GM21737 (cell line): ENCODE data around the gene RIPK4.
"Not testable (repeated sequence)": the region's sequence is repeated elsewhere in the genome, so short reads cannot be mapped to it uniquely, and the experiment has no call there.

Source experiments
- ATAC-seq: cut with Tn5 transposase; IDR thresholded peaks from one replicate; pipeline ENCODE4 v1.9.1; 2021; ENCODE audit warnings: mild to moderate bottlenecking, moderate library complexity; ENCODE audit not compliant: unreplicated experiment

RIPK4 gene

GRCh38 chr21:41717573-41718330 lies 49.1 kb downstream of the RIPK4 start:
- ATAC-seq = no peak

DNA sequence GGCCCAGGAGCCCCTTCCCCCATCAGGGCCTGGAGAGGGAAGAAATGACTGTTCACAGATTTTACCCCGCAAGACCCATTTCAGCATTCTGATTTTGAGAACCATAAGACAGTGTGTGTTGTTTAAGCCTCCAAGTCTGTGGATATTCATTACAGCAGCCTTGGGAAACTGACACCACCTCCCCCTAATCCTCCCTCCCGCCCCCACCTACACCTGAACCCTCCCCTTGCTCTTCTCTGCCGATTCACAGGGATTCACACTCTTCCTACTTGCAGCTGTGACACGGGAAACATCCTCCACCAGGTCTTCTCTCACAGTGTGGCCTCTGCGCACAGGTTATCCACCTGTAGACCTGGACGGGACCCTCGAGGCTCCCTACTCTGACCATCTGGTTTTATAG lies 50.1 kb downstream of the RIPK4 start:
- ATAC-seq = no peak

DNA sequence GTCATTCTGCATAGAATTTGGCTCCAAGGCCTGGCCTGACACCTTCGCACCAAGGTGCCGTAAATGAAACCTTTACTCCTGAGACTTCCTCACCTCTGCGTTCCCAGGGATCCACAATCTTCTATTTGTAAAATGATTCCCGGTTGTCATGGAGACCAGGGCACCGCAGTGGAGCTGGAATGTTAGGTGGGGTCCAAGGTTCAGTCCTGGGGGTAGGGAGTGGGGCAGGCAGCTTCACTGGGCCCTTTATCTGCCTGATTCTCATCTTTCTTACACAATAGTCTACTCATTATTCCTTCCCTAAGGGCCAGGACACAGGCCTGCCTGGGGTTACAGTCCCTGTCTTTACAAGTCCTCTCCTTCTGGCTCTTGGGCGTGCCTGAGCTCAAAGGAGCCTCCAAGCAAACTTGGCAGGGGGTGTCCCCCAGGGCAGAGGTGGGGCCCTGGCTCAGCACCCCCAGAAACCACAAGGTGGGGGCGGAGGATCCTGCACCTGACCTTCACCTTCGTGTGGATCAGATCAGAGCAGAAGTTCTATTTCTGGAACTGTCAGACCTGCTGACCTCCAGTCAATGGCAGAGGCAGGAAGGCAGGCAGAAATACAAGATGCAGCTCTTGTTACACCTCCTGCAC lies 51.1 kb downstream of the RIPK4 start:
- ATAC-seq = no peak

- not testable (repeated sequence) for ATAC-seq
Observed at GRCh38 chr21:41714299-41714865, 52.5 kb downstream of the RIPK4 start.

GRCh38 chr21:41713495-41714281 lies 53.2 kb downstream of the RIPK4 start:
- no peak for ATAC-seq

GRCh38 chr21:41712730-41713129 lies 54.1 kb downstream of the RIPK4 start:
- no peak for ATAC-seq

GRCh38 chr21:41712201-41712600 lies 54.7 kb downstream of the RIPK4 start:
- ATAC-seq = no peak

DNA sequence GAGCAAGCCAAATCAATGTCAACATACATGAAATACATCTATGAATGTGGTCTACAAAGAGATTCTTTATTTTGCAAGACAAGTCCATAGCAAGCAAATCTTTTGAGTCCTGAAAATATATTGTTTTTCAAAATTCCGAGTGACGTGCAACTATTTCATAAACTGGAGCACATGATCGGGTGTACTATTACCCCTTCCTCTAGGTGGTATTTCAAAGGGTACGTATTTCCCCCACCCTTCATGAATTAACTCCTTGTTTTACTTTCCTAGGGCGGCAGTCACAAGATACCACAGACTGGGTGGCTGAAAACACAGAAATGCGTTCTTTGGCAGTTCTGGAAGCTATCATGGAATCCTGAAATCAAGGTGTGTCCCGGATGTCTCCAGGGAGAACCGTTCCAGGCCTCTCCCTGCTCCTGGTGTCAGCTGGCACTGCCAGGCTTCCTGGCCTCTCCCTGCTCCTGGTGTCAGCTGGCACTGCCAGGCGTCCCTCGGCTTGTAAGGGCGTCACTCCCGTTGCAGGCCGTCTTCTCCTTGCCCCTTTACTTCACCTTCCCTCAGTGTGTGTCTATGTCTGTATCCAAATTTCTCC lies 55.3 kb downstream of the RIPK4 start:
- no peak for ATAC-seq

DNA sequence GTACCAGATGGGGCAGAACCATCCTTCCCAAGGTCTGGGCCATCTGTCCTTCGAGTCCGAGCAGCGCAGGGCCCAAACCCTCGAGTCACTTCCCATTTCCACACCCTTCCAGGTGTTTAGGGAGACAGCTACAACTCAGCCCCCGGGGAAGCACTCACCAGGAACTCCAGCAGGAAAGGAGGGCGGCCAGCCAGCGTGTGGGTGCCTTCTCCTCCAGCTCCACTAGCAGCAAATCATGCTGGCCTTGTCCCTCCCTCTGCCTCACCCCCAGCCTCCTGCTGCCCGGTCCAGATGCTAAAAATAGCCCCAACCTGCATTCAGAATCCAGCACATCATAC lies 56.1 kb downstream of the RIPK4 start:
- no peak for ATAC-seq

DNA sequence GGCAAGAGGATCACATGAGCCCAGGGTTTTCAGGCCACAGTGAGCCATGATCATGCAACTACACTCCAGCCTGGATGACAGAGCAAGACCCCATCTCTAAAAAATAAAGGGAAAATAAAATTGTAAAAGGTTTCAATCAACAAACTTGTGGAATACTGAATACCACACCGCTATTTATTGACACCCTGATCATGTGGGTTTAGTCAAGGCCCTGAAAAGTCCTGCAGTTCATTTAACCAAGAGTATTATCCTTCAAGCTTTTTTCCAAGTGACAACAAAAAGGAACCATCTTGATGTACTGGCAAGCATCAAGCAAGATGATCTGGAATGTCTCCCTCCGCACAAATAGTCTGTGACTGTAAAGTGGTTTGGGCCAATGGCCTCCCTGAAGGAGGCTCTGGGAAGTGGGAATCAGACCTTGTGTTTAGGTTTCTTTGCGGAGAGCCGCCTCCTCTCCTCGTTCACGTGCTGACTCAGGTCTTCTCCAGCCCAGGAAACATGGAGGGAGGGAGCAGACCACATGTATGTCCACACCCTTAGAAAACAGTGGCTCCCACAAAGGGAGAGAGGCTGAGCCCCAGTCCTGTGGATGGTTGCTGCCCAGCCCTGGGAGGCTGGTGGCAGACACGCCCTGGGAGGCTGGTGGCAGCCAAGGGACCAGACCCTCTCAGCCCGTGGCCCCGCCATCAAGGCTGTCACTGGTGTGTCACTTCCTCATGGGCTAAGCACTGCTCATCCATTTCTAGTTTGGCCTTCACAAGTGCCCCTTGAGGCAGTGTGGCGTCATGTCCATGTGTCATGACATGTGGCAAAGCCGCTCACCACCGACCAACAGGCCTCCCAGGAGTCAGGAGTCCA lies 56.7 kb downstream of the RIPK4 start:
- ATAC-seq = no peak

DNA sequence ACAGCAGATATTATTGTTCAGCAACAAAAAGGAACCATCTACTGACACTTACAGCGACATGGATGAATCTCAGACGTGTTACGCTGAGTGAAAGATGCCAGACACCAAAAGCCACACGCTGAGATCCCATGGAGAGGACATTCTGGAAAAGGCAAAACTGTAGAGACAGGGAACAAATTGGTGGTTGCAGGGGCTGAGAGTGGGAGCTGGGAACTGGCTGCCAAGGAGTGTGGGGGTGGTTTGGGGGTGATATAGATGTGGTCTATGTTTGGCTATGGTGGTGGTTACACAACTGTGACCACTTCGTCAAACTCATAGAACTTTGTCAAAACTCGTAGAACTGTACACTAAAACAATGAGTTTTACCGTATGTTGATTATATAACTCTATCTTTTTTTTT lies 57.7 kb downstream of the RIPK4 start:
- ATAC-seq = no peak

DNA sequence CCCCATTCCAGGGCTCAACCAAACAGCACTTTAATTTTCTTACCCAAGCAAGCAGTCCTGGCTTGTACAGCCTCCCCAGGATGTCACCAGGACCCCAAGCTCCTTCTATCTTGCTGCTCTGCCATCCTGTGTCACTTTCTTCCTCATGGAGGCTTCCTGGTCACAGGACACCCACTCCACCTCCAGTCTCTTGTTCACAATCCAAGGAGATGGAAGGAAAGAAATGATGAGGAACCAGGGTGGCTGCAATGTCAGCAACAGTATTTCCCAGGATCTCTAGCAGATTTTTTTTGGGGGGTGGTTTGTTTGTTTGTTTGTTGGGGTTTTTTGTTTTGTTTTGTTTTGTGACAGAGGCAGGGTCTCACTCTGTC lies 58.9 kb downstream of the RIPK4 start:
- no peak for ATAC-seq

DNA sequence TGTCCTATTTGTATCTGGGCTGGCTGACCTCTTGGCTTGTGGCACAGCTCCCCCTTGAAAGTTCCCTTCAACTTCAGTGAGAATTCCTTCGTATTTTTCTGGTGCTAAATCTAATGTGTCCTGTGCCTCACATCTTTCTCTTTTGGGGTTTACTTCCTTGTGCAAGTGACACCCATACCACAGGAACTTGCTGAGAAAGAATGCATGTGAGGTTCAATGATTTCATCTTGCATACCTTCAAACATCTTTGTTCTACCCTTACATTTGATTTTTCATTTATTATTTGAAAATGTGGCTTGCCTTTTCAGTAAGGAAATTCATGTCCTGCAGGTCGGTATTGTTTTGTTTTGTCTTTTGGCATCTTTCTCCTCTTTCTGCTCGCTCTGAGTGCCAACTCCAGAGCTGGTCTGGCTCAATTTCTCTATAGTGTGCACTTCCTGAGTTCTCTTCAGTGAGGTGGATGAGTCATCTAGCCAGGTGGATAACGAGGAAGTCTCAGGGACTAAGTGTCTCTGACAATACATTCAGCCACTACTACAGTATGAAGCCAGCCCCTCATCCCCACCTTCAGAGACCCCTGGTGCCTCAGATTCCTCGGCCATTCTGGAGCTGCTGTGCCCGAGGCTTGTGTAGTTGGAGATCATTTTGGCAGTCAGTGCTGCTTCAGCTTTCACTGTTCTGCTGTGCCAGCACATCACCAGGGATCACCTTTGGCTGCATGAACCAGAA lies 59.5 kb downstream of the RIPK4 start:
- no peak for ATAC-seq

DNA sequence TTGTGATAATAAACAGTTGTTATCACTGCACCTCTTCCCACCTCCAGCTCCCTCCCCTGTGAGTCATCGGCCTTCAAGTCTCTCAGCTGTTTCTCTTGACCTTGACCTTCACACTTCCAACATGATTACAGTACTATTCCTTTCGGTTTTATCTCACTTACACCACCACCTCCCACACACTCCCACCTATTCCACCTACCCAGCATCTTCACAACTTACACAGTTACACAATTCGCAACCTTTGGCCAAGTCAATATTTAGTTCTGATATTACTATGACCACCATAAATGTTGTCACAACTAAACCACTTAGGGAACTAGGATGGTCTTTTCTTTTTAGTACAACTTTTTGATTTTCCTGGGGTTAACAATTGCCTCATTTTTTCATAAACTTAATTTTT lies 60.2 kb downstream of the RIPK4 start:
- ATAC-seq = no peak

DNA sequence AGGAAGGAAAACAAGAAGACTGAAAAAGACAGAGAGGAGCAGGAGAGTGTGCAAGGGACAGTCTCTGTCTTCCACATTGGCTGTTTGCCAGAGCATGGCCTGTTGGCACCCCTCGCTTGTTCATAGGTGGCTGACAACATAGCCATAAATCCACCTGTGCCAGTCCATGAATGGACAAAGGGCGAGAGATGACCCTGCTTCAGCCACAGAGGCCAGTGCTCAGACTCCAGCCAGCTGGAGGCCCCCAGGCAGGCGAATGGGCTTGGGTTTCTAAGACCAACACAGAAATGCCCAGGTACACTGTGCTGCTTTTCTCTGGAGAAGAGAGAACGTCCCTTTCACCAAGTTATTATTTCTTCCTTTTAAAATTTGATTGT lies 60.6 kb downstream of the RIPK4 start:
- no peak for ATAC-seq

DNA sequence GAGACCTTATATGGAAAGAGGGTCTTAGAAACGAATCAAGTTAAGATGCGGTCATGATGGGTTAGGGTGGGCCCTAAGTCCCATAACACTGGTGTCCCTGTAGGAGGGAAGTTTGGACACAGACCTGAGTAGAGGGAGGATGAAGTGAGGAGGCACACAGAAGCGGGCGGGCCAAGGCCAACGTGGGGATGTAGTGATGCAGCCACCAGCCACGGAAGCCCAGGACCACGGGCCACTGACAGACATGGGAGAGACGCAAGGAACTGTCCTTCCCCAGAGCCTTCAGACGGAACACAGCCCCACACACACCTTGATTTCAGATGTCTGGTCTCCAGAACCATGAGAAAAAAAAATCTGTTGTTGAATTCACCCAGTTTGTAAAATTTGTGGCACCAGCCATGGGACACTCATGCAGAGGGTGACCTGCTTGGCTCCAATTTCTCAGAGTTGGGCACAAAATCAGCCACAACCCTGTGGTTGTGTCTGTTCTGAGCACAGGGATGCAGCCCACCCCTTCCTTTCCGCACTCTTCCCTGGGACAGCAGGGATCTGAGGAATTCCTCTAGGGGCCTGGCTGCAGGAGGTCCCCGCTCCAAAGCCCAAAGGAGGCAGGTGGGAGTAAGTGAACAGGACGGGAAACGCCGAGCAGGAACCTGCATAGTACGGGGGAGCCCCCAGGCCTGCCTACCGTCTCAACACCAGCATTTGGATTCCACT lies 61.1 kb downstream of the RIPK4 start:
- ATAC-seq = no peak

DNA sequence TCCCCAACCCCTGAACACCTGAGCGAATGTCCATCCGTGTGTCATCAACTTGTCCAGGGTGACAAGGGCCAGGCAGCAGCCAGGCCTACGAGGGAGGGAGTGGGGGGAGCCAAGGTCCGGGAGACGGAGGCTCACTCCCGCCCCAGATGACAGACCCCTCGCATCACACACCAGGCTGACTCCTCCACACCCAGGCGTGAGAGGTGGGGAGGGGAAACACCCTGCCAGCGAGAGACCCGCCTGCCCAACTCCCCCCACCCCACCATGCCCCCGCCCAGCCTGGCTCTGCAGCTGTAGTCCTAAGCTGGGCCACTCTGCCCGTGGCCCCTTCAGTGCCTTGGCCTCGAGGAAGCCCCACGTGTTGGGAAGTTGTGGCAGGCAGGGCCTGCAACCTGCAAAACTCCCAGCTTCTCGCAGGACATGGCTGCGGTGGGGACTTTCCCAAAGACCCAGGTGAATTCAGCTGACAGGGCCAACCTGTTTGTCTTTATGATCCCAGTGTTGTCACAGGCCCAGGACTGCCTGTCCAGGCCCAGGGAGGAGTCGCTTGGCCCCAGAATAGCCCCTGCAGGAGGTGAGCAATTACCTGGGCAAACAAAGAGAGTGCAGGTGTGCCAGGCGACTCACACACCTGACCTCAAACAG lies 62.9 kb downstream of the RIPK4 start:
- no peak for ATAC-seq

DNA sequence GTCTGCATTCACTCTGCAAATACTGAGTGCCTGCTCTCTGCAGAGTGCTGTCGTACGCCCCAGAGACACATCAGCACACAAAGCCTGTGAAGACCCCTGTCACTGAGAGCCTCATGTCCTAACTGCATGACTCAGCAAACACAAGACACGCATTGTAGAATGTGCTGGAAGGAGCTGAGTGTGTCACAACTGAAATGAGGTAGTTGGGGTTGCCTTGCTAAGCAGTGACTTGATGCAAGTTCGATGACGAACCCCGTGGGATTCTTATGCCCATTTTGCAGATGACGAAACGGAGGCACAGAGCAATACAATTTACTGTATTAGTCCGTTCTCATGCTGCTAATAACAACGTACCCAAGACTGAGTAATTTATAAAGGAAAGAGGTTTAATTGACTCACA lies 65.1 kb downstream of the RIPK4 start:
- no peak for ATAC-seq

GRCh38 chr21:41699311-41699710 lies 67.5 kb downstream of the RIPK4 start:
- ATAC-seq = no peak
